Measurements from ENCODE around the gene LYRM1. TPM values are rescaled to one million over a fixed set of nuclear protein-coding genes. Genes with fewer than 3 reads are reported as not detected.

Gene LYRM1
- total and polyA plus RNA-seq, 2 experiments from 2014 or later: 18.7 to 24.8 TPM

DNA sequence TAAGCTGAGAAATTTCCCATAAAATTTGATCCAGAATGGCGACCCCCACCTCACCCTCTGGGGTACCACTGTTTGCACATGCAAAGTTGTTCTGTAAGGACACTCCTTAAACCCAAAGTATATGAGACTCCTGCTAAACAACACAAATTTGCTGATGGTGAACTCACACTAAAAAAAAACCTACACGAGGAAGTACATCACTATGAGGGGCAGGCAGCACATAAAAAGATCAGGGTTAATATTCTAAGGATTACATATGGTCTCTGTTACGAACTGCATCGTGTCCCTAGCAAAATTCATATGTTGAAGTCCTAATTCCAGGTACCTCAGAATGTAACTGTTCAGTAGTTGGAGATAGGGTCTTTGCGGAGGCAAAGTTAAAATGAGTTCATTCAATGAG, 60.3 kb downstream of the LYRM1 start (continued):
- TF ChIP-seq ETS1 (IDR thresholded peaks at IDR 0.05): no peak
- TF ChIP-seq NANOG (IDR thresholded peaks at IDR 0.05; ENCODE audit: borderline replicate concordance): no peak

GRCh38 chr16:20968765-20969164, 68.2 kb downstream of the LYRM1 start:
- Mint-ChIP-seq H3K4me1 (peaks cover 43% of the 10 kb centered on the region), H3K9me3 (no peaks in the 10 kb centered on the region), H3K27ac (peak overlapping the region; percentile 84), H3K27me3 (ENCODE audit: insufficient read depth, low read depth, poor library complexity) (peaks cover 17% of the 10 kb centered on the region), H3K36me3 (ENCODE audit: low read depth) (no peaks in the 10 kb centered on the region), H3K4me3 (peak overlapping the region; percentile 52)
- ATAC-seq (no peak), DNase-seq (ENCODE audit: low spot score) (no peak)
- no peaks in the 10 kb centered on the region for H3K79me2 ChIP-seq (replicated peaks; ENCODE audit: insufficient read depth)
- H3K27me3 ChIP-seq (ENCODE audit: insufficient read depth): no peaks in the 10 kb centered on the region
- 0 out of 2 replicates have a peak, but pooled peaks cover 4% of the 10 kb centered on the region for H3K9me2 ChIP-seq (ENCODE audit: insufficient read depth)
- no peaks in the 10 kb centered on the region for H4K20me1 ChIP-seq (replicated peaks; ENCODE audit: insufficient read depth)
- H3K27ac ChIP-seq (ENCODE audit: low read depth): peak overlapping the region; percentile 89
- H3K4me3 ChIP-seq: peak overlapping the region; percentile 23; the same call in 1 of the 2 replicates
- peaks cover 9% of the 10 kb centered on the region for H3F3A ChIP-seq (replicated peaks; ENCODE audit: low read depth)
- H2AFZ ChIP-seq: peak overlapping the region; percentile 74; the same call in 1 of the 2 replicates
- H3K4me2 ChIP-seq: peak overlapping the region; percentile 62
- H3K4me1 ChIP-seq (ENCODE audit: insufficient read depth): peaks cover 45% of the 10 kb centered on the region
- no peaks in the 10 kb centered on the region; the same call in 1 of the 2 replicates for H3K36me3 ChIP-seq (ENCODE audit: insufficient read depth)
- TF ChIP-seq EZH2phosphoT487 (IDR thresholded peaks at IDR 0.05; ENCODE audit: unreplicated experiment): no peak
- TF ChIP-seq ZNF114 (CRISPR knock-in tag; IDR thresholded peaks at IDR 0.05): no peak
- no peak for TF ChIP-seq JUNB (IDR thresholded peaks at IDR 0.05; ENCODE audit: unreplicated experiment)
- TF ChIP-seq CREB1 (CRISPR knock-in tag; IDR thresholded peaks at IDR 0.05; ENCODE audit: low read depth): no peak
- TF ChIP-seq ZNF331 (CRISPR knock-in tag; IDR thresholded peaks at IDR 0.05; ENCODE audit: low read depth): no peak
- TF ChIP-seq, protein P1, sequence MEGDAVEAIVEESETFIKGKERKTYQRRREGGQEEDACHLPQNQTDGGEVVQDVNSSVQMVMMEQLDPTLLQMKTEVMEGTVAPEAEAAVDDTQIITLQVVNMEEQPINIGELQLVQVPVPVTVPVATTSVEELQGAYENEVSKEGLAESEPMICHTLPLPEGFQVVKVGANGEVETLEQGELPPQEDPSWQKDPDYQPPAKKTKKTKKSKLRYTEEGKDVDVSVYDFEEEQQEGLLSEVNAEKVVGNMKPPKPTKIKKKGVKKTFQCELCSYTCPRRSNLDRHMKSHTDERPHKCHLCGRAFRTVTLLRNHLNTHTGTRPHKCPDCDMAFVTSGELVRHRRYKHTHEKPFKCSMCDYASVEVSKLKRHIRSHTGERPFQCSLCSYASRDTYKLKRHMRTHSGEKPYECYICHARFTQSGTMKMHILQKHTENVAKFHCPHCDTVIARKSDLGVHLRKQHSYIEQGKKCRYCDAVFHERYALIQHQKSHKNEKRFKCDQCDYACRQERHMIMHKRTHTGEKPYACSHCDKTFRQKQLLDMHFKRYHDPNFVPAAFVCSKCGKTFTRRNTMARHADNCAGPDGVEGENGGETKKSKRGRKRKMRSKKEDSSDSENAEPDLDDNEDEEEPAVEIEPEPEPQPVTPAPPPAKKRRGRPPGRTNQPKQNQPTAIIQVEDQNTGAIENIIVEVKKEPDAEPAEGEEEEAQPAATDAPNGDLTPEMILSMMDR (conservative IDR thresholded peaks at IDR 0.05; ENCODE audit: low read depth in 2 of 2): no peak
- no peak for TF ChIP-seq ETS1 (IDR thresholded peaks at IDR 0.05)
- TF ChIP-seq NANOG (IDR thresholded peaks at IDR 0.05; ENCODE audit: borderline replicate concordance): no peak
- no peak for TF ChIP-seq STAT1 (IDR thresholded peaks at IDR 0.05; ENCODE audit: unreplicated experiment)
- TF ChIP-seq POLR2AphosphoS5 (IDR thresholded peaks at IDR 0.05; ENCODE audit: low read depth): no peak
- no peak for TF ChIP-seq EZH2 (IDR thresholded peaks at IDR 0.05; ENCODE audit: low read depth, unreplicated experiment)
- TF ChIP-seq, protein P2, sequence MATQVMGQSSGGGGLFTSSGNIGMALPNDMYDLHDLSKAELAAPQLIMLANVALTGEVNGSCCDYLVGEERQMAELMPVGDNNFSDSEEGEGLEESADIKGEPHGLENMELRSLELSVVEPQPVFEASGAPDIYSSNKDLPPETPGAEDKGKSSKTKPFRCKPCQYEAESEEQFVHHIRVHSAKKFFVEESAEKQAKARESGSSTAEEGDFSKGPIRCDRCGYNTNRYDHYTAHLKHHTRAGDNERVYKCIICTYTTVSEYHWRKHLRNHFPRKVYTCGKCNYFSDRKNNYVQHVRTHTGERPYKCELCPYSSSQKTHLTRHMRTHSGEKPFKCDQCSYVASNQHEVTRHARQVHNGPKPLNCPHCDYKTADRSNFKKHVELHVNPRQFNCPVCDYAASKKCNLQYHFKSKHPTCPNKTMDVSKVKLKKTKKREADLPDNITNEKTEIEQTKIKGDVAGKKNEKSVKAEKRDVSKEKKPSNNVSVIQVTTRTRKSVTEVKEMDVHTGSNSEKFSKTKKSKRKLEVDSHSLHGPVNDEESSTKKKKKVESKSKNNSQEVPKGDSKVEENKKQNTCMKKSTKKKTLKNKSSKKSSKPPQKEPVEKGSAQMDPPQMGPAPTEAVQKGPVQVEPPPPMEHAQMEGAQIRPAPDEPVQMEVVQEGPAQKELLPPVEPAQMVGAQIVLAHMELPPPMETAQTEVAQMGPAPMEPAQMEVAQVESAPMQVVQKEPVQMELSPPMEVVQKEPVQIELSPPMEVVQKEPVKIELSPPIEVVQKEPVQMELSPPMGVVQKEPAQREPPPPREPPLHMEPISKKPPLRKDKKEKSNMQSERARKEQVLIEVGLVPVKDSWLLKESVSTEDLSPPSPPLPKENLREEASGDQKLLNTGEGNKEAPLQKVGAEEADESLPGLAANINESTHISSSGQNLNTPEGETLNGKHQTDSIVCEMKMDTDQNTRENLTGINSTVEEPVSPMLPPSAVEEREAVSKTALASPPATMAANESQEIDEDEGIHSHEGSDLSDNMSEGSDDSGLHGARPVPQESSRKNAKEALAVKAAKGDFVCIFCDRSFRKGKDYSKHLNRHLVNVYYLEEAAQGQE (IDR thresholded peaks at IDR 0.05; ENCODE audit: unreplicated experiment): no peak
